Upper lobe of left lung (tissue), 6 donors: ENCODE data around the gene S1PR4. TPM values are rescaled to one million over a fixed set of nuclear protein-coding genes. Genes with fewer than 3 reads are reported as not detected.
"Not testable (repeated sequence)": the region's sequence is repeated elsewhere in the genome, so short reads cannot be mapped to it uniquely, and the experiment has no call there.

Experiments
- ATAC-seq, 2 donors: fragments of 200-7000 bp; cut with Tn5 transposase; one replicate each; pipeline ENCODE4 v1.9.1; 2022; ENCODE audit warnings: mild to moderate bottlenecking in 2 of 2, moderate library complexity in 2 of 2; ENCODE audit not compliant: low FRiP score in 2 of 2
- DNase-seq, 2 donors: peaks; one replicate each; pipeline ENCODE4 v3.0.0-alpha.2; 2019 to 2020
- H3K27ac ChIP-seq, 4 donors: fragments of 200-600 bp; sonication (generic); one replicate each; pipeline ENCODE4 v1.5.1; 2016 to 2019
- H3K27me3 ChIP-seq, 4 donors: fragments of 200-600 bp; sonication (generic); one replicate each; pipeline ENCODE4 v1.5.1; 2017 to 2019
- H3K36me3 ChIP-seq, 4 donors: fragments of 200-600 bp; sonication (generic); one replicate each; pipeline ENCODE4 v1.5.1; 2016 to 2019
- H3K4me1 ChIP-seq, 4 donors: fragments of 200-600 bp; sonication (generic); one replicate each; pipeline ENCODE4 v1.5.1; 2018 to 2019
- H3K4me3 ChIP-seq, 4 donors: fragments of 200-600 bp; sonication (generic); one replicate each; pipeline ENCODE4 v1.5.1; 2017 to 2019; ENCODE audit warnings: mild to moderate bottlenecking in 2 of 4, moderate library complexity in 1 of 4
- H3K9me3 ChIP-seq, 4 donors: fragments of 200-600 bp; sonication (generic); one replicate each; pipeline ENCODE4 v1.5.1; 2018 to 2019
- EP300 ChIP-seq, 4 donors: sonication (generic); formaldehyde crosslinking; IDR thresholded peaks; one replicate each; pipeline ENCODE4 v1.5.1; 2017; ENCODE audit warnings: antibody characterized with exemption in 4 of 4, control low read depth in 2 of 4
- POLR2A ChIP-seq, 4 donors: fragments of 450-650 bp; IDR thresholded peaks; one replicate each; pipeline ENCODE4 v1.5.1; 2016 to 2017; ENCODE audit warnings: antibody characterized with exemption in 4 of 4, mild to moderate bottlenecking in 2 of 4
- POLR2AphosphoS5 ChIP-seq, 2 donors: sonication (generic); formaldehyde crosslinking; IDR thresholded peaks; one replicate each; pipeline ENCODE4 v1.5.1; 2017; ENCODE audit warnings: antibody characterized with exemption in 2 of 2
- WGBS, 2 donors: methylation state at CpG; one replicate each; pipeline ENCODE4 v1.1.5; 2017 to 2018; 5-methylcytosine and 5-hydroxymethylcytosine counted together
- total RNA-seq, 6 donors: library from RNA; depleted of rRNA in 4 of 6; stranded (reverse); fragments of >200 nt in 4 of 6; gene quantifications; one replicate each; pipeline versions ENCODE4 v1.1.0 to v1.2.1, GENCODE V29; 2016 to 2021
- TF ChIP-seq, protein P1 (sequence below), 6 experiments: fragments of 450-650 bp in 4 of 6; fragments of 200-600 bp in 2 of 6; sonication (generic) in 2 of 6; IDR thresholded peaks; one replicate each; pipeline ENCODE4 v1.5.1; 2016 to 2019; ENCODE audit warnings: antibody characterized with exemption in 6 of 6
- donor health status: DM: no; HTN: no; CAD: no; lungs with moderate emphysema.
- donor health status: DM: no; HTN: yes; CAD: no; lungs with severe emphysema.

Gene S1PR4
- total RNA-seq, 6 donors from 2014 or later, result 19.1 to 41.6 (median 33.7) TPM

- Histone ChIP-seq H3K27me3 (no peaks in the 10 kb centered on the region), H3K36me3 (no peaks in the 10 kb centered on the region), H3K4me1 (no peaks in the 10 kb centered on the region), H3K27ac (no peak overlapping the region), H3K4me3 (no peak overlapping the region), H3K9me3 (no peaks in the 10 kb centered on the region)
- WGBS, 2 donors, result 87 to 97% methylated on average over 5 of the region's 5 CpGs
- no peak for TF ChIP-seq POLR2A (IDR thresholded peaks at IDR 0.05)
- TF ChIP-seq, protein P1, sequence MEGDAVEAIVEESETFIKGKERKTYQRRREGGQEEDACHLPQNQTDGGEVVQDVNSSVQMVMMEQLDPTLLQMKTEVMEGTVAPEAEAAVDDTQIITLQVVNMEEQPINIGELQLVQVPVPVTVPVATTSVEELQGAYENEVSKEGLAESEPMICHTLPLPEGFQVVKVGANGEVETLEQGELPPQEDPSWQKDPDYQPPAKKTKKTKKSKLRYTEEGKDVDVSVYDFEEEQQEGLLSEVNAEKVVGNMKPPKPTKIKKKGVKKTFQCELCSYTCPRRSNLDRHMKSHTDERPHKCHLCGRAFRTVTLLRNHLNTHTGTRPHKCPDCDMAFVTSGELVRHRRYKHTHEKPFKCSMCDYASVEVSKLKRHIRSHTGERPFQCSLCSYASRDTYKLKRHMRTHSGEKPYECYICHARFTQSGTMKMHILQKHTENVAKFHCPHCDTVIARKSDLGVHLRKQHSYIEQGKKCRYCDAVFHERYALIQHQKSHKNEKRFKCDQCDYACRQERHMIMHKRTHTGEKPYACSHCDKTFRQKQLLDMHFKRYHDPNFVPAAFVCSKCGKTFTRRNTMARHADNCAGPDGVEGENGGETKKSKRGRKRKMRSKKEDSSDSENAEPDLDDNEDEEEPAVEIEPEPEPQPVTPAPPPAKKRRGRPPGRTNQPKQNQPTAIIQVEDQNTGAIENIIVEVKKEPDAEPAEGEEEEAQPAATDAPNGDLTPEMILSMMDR (IDR thresholded peaks at IDR 0.05), result no peak
- TF ChIP-seq POLR2AphosphoS5 (IDR thresholded peaks at IDR 0.05), result no peak
- TF ChIP-seq EP300 (IDR thresholded peaks at IDR 0.05), result no peak
- DNase-seq, result no peak
- no peak for ATAC-seq
Measured at GRCh38 chr19:3216874-3217273, 38.3 kb downstream of the S1PR4 start.

DNA sequence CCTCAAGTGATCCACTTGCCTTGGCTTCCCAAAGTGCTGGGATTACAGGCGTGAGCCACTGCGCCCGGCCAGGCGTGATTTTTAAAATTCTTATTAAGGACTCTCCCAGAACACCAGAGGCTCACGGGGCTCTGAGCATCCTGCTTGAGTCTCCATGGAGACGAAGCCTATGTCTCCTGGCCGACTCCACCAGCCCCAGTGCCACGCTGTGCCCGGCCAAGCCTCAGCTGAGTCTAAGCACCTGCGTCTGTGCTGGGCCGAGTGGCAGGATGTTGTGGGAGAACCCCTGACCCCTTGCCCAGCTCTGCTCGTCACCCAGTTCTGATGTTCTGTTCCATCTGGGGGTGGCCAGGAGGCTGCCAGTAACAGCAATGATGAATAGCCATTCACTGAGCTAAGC lies 42.0 kb downstream of the S1PR4 start:
- Histone ChIP-seq H3K27ac (no peak overlapping the region), H3K36me3 (no peaks in the 10 kb centered on the region), H3K4me3 (no peak overlapping the region), H3K4me1 (peaks cover 2 to 16% (median 3%) of the 10 kb centered on the region in 4 donors), H3K9me3 (no peaks in the 10 kb centered on the region), H3K27me3 (peaks cover 0 to 12% (median 5%) of the 10 kb centered on the region in 4 donors)
- TF ChIP-seq POLR2A (IDR thresholded peaks at IDR 0.05) (no peak), EP300 (IDR thresholded peaks at IDR 0.05) (no peak), POLR2AphosphoS5 (IDR thresholded peaks at IDR 0.05) (no peak)
- TF ChIP-seq, protein P1 (IDR thresholded peaks at IDR 0.05), result no peak
- no peak for DNase-seq
- WGBS, 2 donors, result 65 to 77% methylated on average over 10 to 12 of the region's 12 CpGs
- ATAC-seq, result peak in 1 of 2 donors; percentile 49

DNA sequence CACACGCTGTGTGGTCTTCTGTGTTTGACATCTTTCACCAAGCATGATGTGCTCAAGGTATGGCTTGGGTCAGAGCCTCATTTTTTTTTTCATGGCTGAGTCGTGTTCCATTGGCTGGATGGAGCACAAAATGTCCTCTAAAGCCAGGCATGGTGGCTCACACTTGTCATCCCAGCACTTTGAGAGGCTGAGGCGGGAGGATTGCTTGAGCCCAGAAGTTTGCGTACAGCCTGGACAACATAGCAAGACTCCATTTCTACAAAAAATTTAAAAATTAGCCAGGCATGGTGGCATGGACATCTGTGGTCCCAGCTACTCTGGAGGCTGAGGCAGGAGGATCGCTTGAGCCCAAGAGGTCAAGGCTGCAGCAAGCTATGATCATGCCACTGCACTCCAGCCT lies 43.0 kb downstream of the S1PR4 start:
- peaks cover 2 to 19% (median 3%) of the 10 kb centered on the region in 4 donors for H3K4me1 ChIP-seq
- H3K4me3 ChIP-seq, ATAC-seq, H3K27ac ChIP-seq, H3K9me3 ChIP-seq, DNase-seq, H3K36me3 ChIP-seq: not testable (repeated sequence)
- H3K27me3 ChIP-seq, result peaks cover 0 to 17% (median 8%) of the 10 kb centered on the region in 4 donors
- 70 to 74% methylated on average over 5 of the region's 5 CpGs for WGBS, 2 donors

DNA sequence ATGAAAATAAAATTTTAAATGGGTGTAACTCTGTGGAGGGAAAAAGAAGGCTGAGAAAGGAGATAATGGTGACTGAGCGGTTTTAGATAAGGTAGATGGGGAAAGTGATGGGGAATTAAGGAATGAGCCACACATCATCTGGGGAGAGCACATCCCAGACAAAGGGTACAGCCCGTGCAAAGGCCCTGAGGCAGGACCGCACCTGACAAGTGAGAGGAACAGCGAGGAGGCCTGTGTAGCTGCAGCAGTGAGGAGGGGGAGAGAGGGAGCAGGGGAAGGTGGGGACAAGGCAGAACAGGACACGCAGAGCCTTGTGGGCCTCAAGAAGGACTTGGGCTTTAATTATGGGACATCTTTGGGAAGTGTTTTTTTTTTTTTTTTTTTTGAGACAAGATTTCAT lies 44.1 kb downstream of the S1PR4 start:
- WGBS, 2 donors, result 85 to 92% methylated on average over 5 of the region's 5 CpGs

GRCh38 chr19:3224346-3225168 lies 46.0 kb downstream of the S1PR4 start, which contains the start of gene CELF5:
Gene CELF5, plus strand, starts transcription at chr19:3224661. Its CDS starts 79 bp downstream, at chr19:3224740.
- peak; percentile 42 to 93 for DNase-seq
- WGBS, 2 donors, result 2 to 7% methylated on average over 10 to 12 of the region's 94 CpGs
- TF ChIP-seq EP300 (IDR thresholded peaks at IDR 0.05), result no peak
- TF ChIP-seq, protein P1 (IDR thresholded peaks at IDR 0.05), result peak; percentile 53 to 79 (median 70)
- no peaks in the 10 kb centered on the region for H3K9me3 ChIP-seq
- peak within 1 kb of the TSS in 3 of 4 donors; percentile 17 to 32 (median 25) for H3K4me3 ChIP-seq
- ATAC-seq, result peak in 1 of 2 donors; percentile 84
- peaks cover 2 to 19% (median 3%) of the 10 kb centered on the region in 4 donors for H3K4me1 ChIP-seq
- no peaks in the 10 kb centered on the region for H3K36me3 ChIP-seq
- H3K27ac ChIP-seq, result no peak within 1 kb of the TSS
- H3K27me3 ChIP-seq, result peaks cover 0 to 25% (median 11%) of the 10 kb centered on the region in 4 donors

More for the DNA sequence above, 44.1 kb downstream of the S1PR4 start:
- TF ChIP-seq EP300 (IDR thresholded peaks at IDR 0.05) (no peak), POLR2A (IDR thresholded peaks at IDR 0.05) (no peak), POLR2AphosphoS5 (IDR thresholded peaks at IDR 0.05) (no peak)
- TF ChIP-seq, protein P1 (IDR thresholded peaks at IDR 0.05), result no peak
- Histone ChIP-seq H3K27ac (no peak overlapping the region), H3K27me3 (peaks cover 0 to 17% (median 8%) of the 10 kb centered on the region in 4 donors), H3K36me3 (no peaks in the 10 kb centered on the region), H3K4me1 (peaks cover 2 to 19% (median 3%) of the 10 kb centered on the region in 4 donors), H3K9me3 (no peaks in the 10 kb centered on the region), H3K4me3 (no peak overlapping the region)
- DNase-seq (no peak), ATAC-seq (no peak)
